Psoas muscle (tissue), 8 donors: ENCODE results near the gene GFRA3. TPM values are rescaled to one million over a fixed set of nuclear protein-coding genes. Genes with fewer than 3 reads are reported as not detected.
"Not testable (repeated sequence)": the region's sequence is repeated elsewhere in the genome, so short reads cannot be mapped to it uniquely, and the experiment has no call there.

ENCODE experiments used
- ATAC-seq, 4 donors: fragments of 200-7000 bp; cut with Tn5 transposase; one replicate each; pipeline ENCODE4 v1.9.1; 2020; ENCODE audit warnings: moderate library complexity in 3 of 4, mild to moderate bottlenecking in 2 of 4
- DNase-seq, 2 donors: peaks; one replicate each; pipeline ENCODE4 v3.0.0-alpha.2; 2020
- H3K27ac ChIP-seq: fragments of 200-600 bp; one replicate; pipeline ENCODE4 v1.8.0; 2022
- H3K27me3 ChIP-seq, 3 donors: fragments of 200-600 bp in 1 of 3; one replicate each; pipeline versions ENCODE4 v1.6.1 to v1.8.0; 2013 to 2022; ENCODE audit warnings: low read length in 2 of 3, mild to moderate bottlenecking in 2 of 3, moderate library complexity in 1 of 3; ENCODE audit not compliant: insufficient read depth in 3 of 3
- H3K36me3 ChIP-seq, 2 donors: fragments of 200-600 bp in 1 of 2; one replicate each; pipeline versions ENCODE4 v1.6.1 to v1.8.0; 2013 to 2022; ENCODE audit warnings: low read depth in 1 of 2, mild to moderate bottlenecking in 1 of 2, moderate library complexity in 1 of 2; ENCODE audit not compliant: insufficient read depth in 1 of 2
- H3K4me1 ChIP-seq: fragments of 200-600 bp; one replicate; pipeline ENCODE4 v1.8.0; 2022
- H3K4me3 ChIP-seq: fragments of 200-600 bp; one replicate; pipeline ENCODE4 v1.8.0; 2022; ENCODE audit warnings: mild to moderate bottlenecking
- H3K9me3 ChIP-seq: fragments of 200-600 bp; one replicate; pipeline ENCODE4 v1.8.0; 2022
- WGBS, 3 donors: extraction: QIAGEN DNeasy Blood & Tissue Kit; methylation state at CpG; one replicate each; pipeline versions ENCODE4 v1.1.6 to v1.1.7; 2013; 5-methylcytosine and 5-hydroxymethylcytosine counted together
- intact Hi-C, 2 donors: fragments of 100-400 bp; cut with DNase I; formaldehyde crosslinking; loops; one replicate each; pipeline versions ENCODE4 v1.11.0 to v1.14.2; 2022
- long read RNA-seq, 2 donors: library from polyadenylated mRNA; unstranded; transcript quantifications; one replicate each; pipeline ENCODE4 v2.0.0, GENCODE V29; 2021
- polyA plus RNA-seq, 3 donors: library from polyadenylated mRNA; stranded (reverse); fragments of 200-250 nt; gene quantifications; one replicate each; pipeline ENCODE4 v1.2.3, GENCODE V29; 2013
- total RNA-seq, 4 donors: library from RNA; stranded (reverse); fragmentation: NEBNext Ultra II Directional in 2 of 4; extraction: Animal tissue kit (Norgen Biotek cat#: 25700) in 2 of 4; gene quantifications; one replicate each; pipeline versions ENCODE4 v1.2.1 to v1.2.4, GENCODE V29; 2021 to 2023
- TF ChIP-seq, protein P1 (sequence below): fragments of 200-600 bp; IDR thresholded peaks from one replicate; pipeline ENCODE4 v1.8.0; 2022; ENCODE audit warnings: antibody characterized with exemption
- donor health status: healthy with polysubstance abuse.
- donor health status: DM: no; HTN: no; CAD: no; lungs with moderate emphysema.
- donor health status: Bipolar disorder and iron deficiency.
- donor health status: healthy.
- donor health status: DM: yes; HTN: yes; CAD: no.
- donor health status: DM: no; HTN: no; CAD: no.
- donor health status: DM: no; HTN: no; CAD: no.
- donor health status: DM: yes; HTN: yes; CAD: no.

Gene GFRA3
- total RNA-seq (under 1 TPM in 2 of 4 donors, not detected in 2; 0.15 to 0.17 TPM), polyA plus RNA-seq (under 1 TPM; 0.04 to 0.10 (median 0.10) TPM)
- long read RNA-seq, donor 1, partial matches to known transcripts, result 0 of 1 reads
- long read RNA-seq, donor 1, other reads (novel, unspliced or antisense), result 1 of 1 reads
- long read RNA-seq, donor 2, result 0 reads

- ATAC-seq (peak in 1 of 4 donors; percentile 30), DNase-seq (no peak)
- no peaks in the 10 kb centered on the region for H3K36me3 ChIP-seq
- TF ChIP-seq, protein P1, sequence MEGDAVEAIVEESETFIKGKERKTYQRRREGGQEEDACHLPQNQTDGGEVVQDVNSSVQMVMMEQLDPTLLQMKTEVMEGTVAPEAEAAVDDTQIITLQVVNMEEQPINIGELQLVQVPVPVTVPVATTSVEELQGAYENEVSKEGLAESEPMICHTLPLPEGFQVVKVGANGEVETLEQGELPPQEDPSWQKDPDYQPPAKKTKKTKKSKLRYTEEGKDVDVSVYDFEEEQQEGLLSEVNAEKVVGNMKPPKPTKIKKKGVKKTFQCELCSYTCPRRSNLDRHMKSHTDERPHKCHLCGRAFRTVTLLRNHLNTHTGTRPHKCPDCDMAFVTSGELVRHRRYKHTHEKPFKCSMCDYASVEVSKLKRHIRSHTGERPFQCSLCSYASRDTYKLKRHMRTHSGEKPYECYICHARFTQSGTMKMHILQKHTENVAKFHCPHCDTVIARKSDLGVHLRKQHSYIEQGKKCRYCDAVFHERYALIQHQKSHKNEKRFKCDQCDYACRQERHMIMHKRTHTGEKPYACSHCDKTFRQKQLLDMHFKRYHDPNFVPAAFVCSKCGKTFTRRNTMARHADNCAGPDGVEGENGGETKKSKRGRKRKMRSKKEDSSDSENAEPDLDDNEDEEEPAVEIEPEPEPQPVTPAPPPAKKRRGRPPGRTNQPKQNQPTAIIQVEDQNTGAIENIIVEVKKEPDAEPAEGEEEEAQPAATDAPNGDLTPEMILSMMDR, result no peak
- 3 to 5% (median 3%) methylated on average over 43 to 62 of the region's 62 CpGs for WGBS, 3 donors
- H3K4me3 ChIP-seq, result peak within 1 kb of the TSS; percentile 64
- intact Hi-C loops, result no loop called here
- H3K9me3 ChIP-seq, result no peaks in the 10 kb centered on the region
- peaks cover 0 to 19% (median 0%) of the 10 kb centered on the region in 3 donors for H3K27me3 ChIP-seq
- no peak within 1 kb of the TSS for H3K27ac ChIP-seq
- no peaks in the 10 kb centered on the region for H3K4me1 ChIP-seq
Observed at GRCh38 chr5:138274189-138274853, at the start of gene GFRA3. Gene GFRA3, minus strand, starts transcription at chr5:138274621. Its CDS starts 197 bp downstream, at chr5:138274424.

DNA sequence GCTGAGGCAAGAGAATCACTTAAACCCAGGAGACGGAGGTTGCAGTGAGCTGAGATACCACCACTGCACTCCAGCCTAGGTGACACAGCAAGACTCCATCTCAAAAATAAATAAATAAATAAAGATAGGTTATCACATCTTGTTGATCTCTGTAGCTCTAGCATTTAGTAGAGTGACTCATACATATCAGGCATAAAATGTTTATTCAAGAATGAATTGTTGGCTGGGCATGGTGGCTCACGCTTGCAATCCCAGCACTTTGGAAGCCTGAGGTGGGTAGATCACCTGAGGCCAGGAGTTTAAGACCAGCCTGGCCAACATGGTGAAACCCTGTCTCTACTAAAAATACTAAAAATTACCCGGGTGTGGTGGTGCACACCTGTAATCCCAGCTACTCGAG is 43.8 kb upstream of the GFRA3 start:
- H3K9me3 ChIP-seq, ATAC-seq: not testable (repeated sequence)

DNA sequence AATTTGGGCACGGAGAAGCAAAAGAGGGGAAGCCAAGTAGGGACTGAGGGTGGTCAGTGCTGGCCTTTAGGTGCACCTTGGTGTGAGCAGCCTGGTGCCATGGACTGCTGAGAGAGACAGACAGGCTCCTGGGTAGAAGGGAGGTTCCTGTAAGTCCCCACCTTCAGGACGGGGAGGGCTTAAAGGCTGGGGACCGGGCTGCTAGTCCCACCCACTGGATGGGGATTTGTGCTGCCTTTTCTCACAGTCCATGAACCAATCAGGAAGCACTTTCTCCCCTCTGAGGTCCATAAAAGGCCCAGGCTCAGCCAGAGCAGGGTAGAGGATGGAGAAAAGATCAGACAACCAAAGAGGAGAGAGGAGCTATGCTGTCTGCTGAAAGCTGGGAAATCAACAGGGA is 41.9 kb upstream of the GFRA3 start:
- no peak overlapping the region for H3K27ac ChIP-seq
- H3K4me3 ChIP-seq, result no peak overlapping the region
- TF ChIP-seq, protein P1, result no peak
- no peaks in the 10 kb centered on the region for H3K9me3 ChIP-seq
- no peak for DNase-seq
- ATAC-seq, result no peak
- intact Hi-C loops, result no loop called here
- H3K4me1 ChIP-seq, result no peaks in the 10 kb centered on the region
- H3K36me3 ChIP-seq, result no peaks in the 10 kb centered on the region
- no peaks in the 10 kb centered on the region for H3K27me3 ChIP-seq
- 76 to 86% (median 86%) methylated on average over 3 of the region's 3 CpGs for WGBS, 3 donors

More for the DNA sequence above, 43.8 kb upstream of the GFRA3 start:
- 96 to 100% (median 97%) methylated on average over 4 of the region's 4 CpGs for WGBS, 3 donors
- H3K4me3 ChIP-seq, H3K4me1 ChIP-seq, intact Hi-C loops, DNase-seq, H3K27me3 ChIP-seq, H3K27ac ChIP-seq, H3K36me3 ChIP-seq: not testable (repeated sequence)

DNA sequence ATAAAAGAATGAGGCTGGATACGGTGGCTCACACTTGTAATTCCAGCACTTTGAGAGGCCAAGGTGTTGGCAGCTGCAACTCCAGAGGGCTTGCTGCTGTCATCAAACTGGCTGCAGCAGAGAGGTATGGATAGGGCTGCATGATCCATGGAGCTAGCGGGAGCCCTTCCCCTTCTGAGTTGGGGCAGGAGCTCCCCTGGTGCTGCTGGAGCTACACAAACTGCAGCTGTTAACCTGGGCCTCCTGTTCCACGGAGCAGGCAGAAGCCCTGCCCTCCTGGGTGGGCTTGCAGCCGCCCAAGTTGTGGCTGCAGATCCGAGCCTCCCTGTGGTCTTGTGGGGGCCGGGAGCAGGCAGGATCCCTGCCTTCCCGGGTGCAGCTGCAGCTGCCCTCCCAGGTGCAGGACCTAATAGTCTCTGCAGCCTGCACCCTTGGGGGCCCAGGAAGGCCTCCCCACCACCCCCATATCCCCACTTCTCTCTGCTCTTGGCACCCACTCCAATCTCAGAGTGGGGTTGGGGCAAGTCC is 41.4 kb upstream of the GFRA3 start:
- Histone ChIP-seq H3K4me3 (no peak overlapping the region), H3K27ac (no peak overlapping the region), H3K9me3 (no peaks in the 10 kb centered on the region), H3K4me1 (no peaks in the 10 kb centered on the region), H3K27me3 (no peaks in the 10 kb centered on the region), H3K36me3 (no peaks in the 10 kb centered on the region)
- intact Hi-C loops, result no loop called here
- 86 to 88% (median 86%) methylated on average over 6 to 7 of the region's 7 CpGs for WGBS, 3 donors
- TF ChIP-seq, protein P1, result no peak
- DNase-seq (no peak), ATAC-seq (no peak)

DNA sequence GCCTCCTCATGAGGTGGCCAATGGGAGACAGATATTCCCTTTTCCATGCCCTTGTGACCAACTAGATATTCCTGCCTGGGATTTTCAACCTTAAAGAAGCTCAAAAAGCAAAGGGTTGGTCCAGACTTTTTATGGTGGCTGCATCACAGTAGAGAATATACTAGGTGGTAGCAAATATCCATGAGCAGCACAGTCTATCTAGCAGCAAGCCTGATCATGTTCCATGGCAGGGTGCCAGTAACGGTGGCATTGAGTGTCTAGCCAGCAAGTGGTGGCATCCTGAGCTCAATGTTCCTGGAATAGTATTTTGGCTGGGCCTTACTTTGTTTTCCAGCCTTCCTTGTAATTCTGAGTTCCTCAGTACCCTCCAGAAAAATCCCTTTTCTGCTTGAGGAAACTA is 31.4 kb upstream of the GFRA3 start:
- ATAC-seq (peak; percentile 95 to 99 (median 98)), DNase-seq (peak; percentile 72 to 91)
- intact Hi-C loops, result loop anchor here (5.0 kb wide), 2 partner anchors 102 to 107 kb away; no protein-coding TSS in a partner anchor
- WGBS, 3 donors, result 16 to 21% (median 20%) methylated on average over 1 of the region's 1 CpG
- Histone ChIP-seq H3K27me3 (no peaks in the 10 kb centered on the region), H3K9me3 (no peaks in the 10 kb centered on the region), H3K4me1 (peaks cover 16% of the 10 kb centered on the region), H3K4me3 (no peak overlapping the region), H3K36me3 (no peaks in the 10 kb centered on the region), H3K27ac (peak overlapping the region; percentile 81)
- TF ChIP-seq, protein P1, result peak; percentile 23
